ENCODE measurements around the gene CCDC9B.

DNA sequence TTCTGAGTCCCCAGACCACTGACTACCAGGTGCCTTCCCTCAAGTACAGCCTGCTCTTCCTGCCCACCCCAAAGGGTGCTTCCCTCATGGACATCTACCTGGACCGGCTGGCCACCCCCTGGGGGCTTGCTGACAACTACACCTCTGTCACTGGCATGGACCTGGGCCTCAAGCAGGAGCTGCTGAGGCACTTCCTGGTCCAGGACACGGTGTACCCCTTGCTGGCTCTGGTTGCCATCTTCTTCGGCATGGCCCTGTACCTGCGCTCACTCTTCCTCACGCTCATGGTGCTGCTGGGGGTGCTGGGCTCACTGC, 26.6 kb upstream of the CCDC9B start:
- TF ChIP-seq, protein P1, sequence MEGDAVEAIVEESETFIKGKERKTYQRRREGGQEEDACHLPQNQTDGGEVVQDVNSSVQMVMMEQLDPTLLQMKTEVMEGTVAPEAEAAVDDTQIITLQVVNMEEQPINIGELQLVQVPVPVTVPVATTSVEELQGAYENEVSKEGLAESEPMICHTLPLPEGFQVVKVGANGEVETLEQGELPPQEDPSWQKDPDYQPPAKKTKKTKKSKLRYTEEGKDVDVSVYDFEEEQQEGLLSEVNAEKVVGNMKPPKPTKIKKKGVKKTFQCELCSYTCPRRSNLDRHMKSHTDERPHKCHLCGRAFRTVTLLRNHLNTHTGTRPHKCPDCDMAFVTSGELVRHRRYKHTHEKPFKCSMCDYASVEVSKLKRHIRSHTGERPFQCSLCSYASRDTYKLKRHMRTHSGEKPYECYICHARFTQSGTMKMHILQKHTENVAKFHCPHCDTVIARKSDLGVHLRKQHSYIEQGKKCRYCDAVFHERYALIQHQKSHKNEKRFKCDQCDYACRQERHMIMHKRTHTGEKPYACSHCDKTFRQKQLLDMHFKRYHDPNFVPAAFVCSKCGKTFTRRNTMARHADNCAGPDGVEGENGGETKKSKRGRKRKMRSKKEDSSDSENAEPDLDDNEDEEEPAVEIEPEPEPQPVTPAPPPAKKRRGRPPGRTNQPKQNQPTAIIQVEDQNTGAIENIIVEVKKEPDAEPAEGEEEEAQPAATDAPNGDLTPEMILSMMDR (IDR thresholded peaks at IDR 0.05), result no peak
- no peak for TF ChIP-seq POLR2A (IDR thresholded peaks at IDR 0.05)
